K562 (cell line): ENCODE measurements around the gene JMY. TPM values are rescaled to one million over a fixed set of nuclear protein-coding genes. Genes with fewer than 3 reads are reported as not detected.

Source experiments
- ARID1B ChIP-seq: fragments of 450-650 bp; IDR thresholded peaks from 2 replicates; pipeline ENCODE4 v1.6.1; 2016; ENCODE audit warnings: antibody characterized with exemption, mild to moderate bottlenecking, inconsistent platforms
- CEBPB ChIP-seq: fragments of 450-650 bp; IDR thresholded peaks from 2 replicates; pipeline ENCODE4 v1.6.1; 2016; ENCODE audit warnings: missing genetic modification characterization, missing compliant biosample characterization
- CHD1 ChIP-seq: fragments of 200-600 bp; sonication (generic); IDR thresholded peaks from one replicate; pipeline ENCODE4 v1.6.1; 2012; ENCODE audit warnings: mild to moderate bottlenecking, moderate library complexity, low read length, inconsistent platforms
- HNRNPLL ChIP-seq: fragments of 200-400 bp; formaldehyde crosslinking; IDR thresholded peaks from 2 replicates; pipeline ENCODE4 v1.6.1; 2017; ENCODE audit warnings: low read length, low read depth, mild to moderate bottlenecking; ENCODE audit not compliant: poor library complexity, severe bottlenecking
- KDM4B ChIP-seq, 2 experiments: fragments of 450-650 bp in 1 of 2; sonication (generic) in 1 of 2; IDR thresholded peaks; 2 replicates each; pipeline ENCODE4 v1.6.1; 2016 to 2017; ENCODE audit warnings: borderline replicate concordance in 2 of 2, antibody characterized with exemption in 1 of 2, low read depth in 1 of 2, mild to moderate bottlenecking in 1 of 2
- KDM5B ChIP-seq: fragments of 200-600 bp; sonication (generic); IDR thresholded peaks from 2 replicates; pipeline ENCODE4 v1.6.1; 2012; ENCODE audit warnings: low read depth, mild to moderate bottlenecking, moderate library complexity, low read length, control low read depth, inconsistent platforms; ENCODE audit not compliant: insufficient replicate concordance
- MYC ChIP-seq, 2 experiments: fragments of 250-450 bp in 1 of 2; sonication (Bioruptor Pico) in 1 of 2; IDR thresholded peaks; 2 replicates each; pipeline versions ENCODE4 v1.5.1 to v1.6.1; 2012 to 2021; ENCODE audit warnings: low read depth in 2 of 2, borderline replicate concordance in 1 of 2, improper control_type of control experiment in 1 of 2, low read length in 1 of 2, mild to moderate bottlenecking in 1 of 2, moderate library complexity in 1 of 2
- NFIC ChIP-seq: fragments of 450-650 bp; IDR thresholded peaks from 2 replicates; pipeline ENCODE4 v1.6.1; 2017; ENCODE audit warnings: mild to moderate bottlenecking, inconsistent platforms
- PHF20 ChIP-seq: fragments of 450-650 bp; IDR thresholded peaks from 2 replicates; pipeline ENCODE4 v1.6.1; 2018; ENCODE audit not compliant: partially characterized antibody
- RBM25 ChIP-seq: fragments of 200-400 bp; formaldehyde crosslinking; IDR thresholded peaks from 2 replicates; pipeline ENCODE4 v1.6.1; 2018; ENCODE audit warnings: low read length, low read depth, moderate library complexity; ENCODE audit not compliant: severe bottlenecking
- SOX6 ChIP-seq: fragments of 450-650 bp; IDR thresholded peaks from 2 replicates; pipeline ENCODE4 v1.6.1; 2014; ENCODE audit warnings: mild to moderate bottlenecking
- STAG1 ChIP-seq: sonication (generic); formaldehyde crosslinking; IDR thresholded peaks from 2 replicates; pipeline ENCODE4 v1.5.0; 2020; ENCODE audit warnings: missing genetic modification reagents, borderline replicate concordance
- ZFX ChIP-seq: sonication (generic); formaldehyde crosslinking; IDR thresholded peaks from 2 replicates; pipeline ENCODE4 v1.8.0; 2022; ENCODE audit warnings: mild to moderate bottlenecking, missing genetic modification reagents, moderate library complexity
- ZNF253 ChIP-seq: fragments of 250-450 bp; sonication (Bioruptor Pico); conservative IDR thresholded peaks from 2 replicates; pipeline ENCODE4 v1.6.1; 2021; ENCODE audit warnings: mild to moderate bottlenecking
- ZNF263 ChIP-seq: sonication (generic); formaldehyde crosslinking; IDR thresholded peaks from 2 replicates; pipeline ENCODE4 v1.8.0; 2022; ENCODE audit warnings: mild to moderate bottlenecking, missing genetic modification reagents, borderline replicate concordance
- polyA plus RNA-seq, 8 experiments: library from polyadenylated mRNA; depleted of rRNA in 4 of 8; stranded (reverse) in 5 of 8; unstranded in 3 of 8; fragments of >200 nt; fragmentation: Nextera tagmentation in 2 of 8; fragmentation: Illumina TruSeq in 1 of 8; extraction: Ambion mirVana in 2 of 8; extraction: Trizol in 1 of 8; gene quantifications; 2 replicates each; pipeline versions ENCODE4 v1.2.1 to v1.2.3, GENCODE V29; 2011 to 2014; ENCODE audit warnings: inconsistent platforms in 1 of 8, missing spikeins in 1 of 8
- total RNA-seq, 7 experiments: library from RNA; depleted of rRNA in 6 of 7; stranded (reverse); fragments of >200 nt in 6 of 7; fragmentation: Illumina TruSeq in 2 of 7; extraction: Trizol in 2 of 7; gene quantifications; 2 replicates each; pipeline versions ENCODE4 v1.2.1 to v1.2.3, GENCODE V29; 2011 to 2021; ENCODE audit warnings: low replicate concordance in 1 of 7
- TF ChIP-seq, protein P1 (sequence below), 2 experiments: IDR thresholded peaks; 2 replicates each; pipeline ENCODE4 v1.6.1; 2011; ENCODE audit warnings: borderline replicate concordance in 1 of 2, control low read depth in 1 of 2, low read depth in 1 of 2, low read length in 1 of 2, mild to moderate bottlenecking in 1 of 2, mixed read lengths in 1 of 2, moderate library complexity in 1 of 2; ENCODE audit not compliant: insufficient read depth in 1 of 2, insufficient read length in 1 of 2, poor library complexity in 1 of 2, severe bottlenecking in 1 of 2; ENCODE audit errors: extremely low read depth in 1 of 2
- TF ChIP-seq, protein P2 (sequence below), 2 experiments: fragments of 450-650 bp; conservative IDR thresholded peaks; 2 replicates each; pipeline ENCODE4 v1.6.1; 2017; ENCODE audit warnings: mild to moderate bottlenecking in 2 of 2, moderate library complexity in 2 of 2
- TF ChIP-seq, protein P3 (sequence below): fragments of 250-450 bp; sonication (Bioruptor Pico); IDR thresholded peaks from 2 replicates; pipeline ENCODE4 v1.5.0; 2020; ENCODE audit warnings: mild to moderate bottlenecking

The JMY gene
- total and polyA plus RNA-seq, 9 of the 15 experiments (the other 6 are each of a cell fraction or from before 2014, with no cell fraction given): 1.1 to 5.5 (median 3.7) TPM

DNA sequence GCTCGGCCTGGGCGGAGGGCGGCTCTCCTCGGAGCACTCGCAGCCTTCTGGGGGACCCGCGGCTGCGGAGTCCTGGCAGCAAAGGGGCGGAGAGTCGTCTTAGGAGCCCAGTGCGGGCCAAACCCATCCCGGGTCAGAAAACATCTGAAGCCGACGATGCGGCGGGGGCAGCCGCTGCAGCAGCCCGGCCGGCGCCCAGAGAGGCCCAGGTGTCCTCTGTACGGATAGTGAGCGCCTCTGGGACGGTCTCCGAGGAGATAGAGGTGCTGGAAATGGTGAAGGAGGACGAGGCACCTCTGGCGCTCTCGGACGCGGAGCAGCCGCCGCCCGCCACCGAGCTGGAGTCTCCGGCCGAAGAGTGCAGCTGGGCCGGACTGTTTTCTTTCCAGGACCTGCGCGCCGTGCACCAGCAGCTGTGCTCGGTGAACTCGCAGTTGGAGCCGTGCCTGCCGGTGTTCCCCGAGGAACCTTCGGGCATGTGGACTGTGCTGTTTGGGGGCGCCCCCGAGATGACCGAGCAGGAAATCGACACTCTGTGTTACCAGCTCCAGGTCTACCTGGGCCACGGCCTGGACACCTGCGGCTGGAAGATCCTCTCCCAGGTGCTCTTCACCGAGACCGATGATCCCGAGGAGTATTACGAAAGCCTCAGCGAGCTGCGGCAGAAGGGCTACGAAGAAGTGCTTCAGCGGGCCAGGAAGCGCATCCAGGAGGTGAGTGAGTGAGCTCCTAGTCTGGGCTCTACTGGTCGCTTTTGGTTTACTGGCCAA lies 1.2 kb downstream of the JMY start (continued):
- TF ChIP-seq, protein P1, sequence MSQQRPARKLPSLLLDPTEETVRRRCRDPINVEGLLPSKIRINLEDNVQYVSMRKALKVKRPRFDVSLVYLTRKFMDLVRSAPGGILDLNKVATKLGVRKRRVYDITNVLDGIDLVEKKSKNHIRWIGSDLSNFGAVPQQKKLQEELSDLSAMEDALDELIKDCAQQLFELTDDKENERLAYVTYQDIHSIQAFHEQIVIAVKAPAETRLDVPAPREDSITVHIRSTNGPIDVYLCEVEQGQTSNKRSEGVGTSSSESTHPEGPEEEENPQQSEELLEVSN (IDR thresholded peaks at IDR 0.05; ENCODE audit: borderline replicate concordance in 1 of 2, extremely low read depth in 1 of 2, insufficient read depth in 1 of 2, insufficient read length in 1 of 2, low read depth in 1 of 2, low read length in 1 of 2, poor library complexity in 1 of 2, severe bottlenecking in 1 of 2): peak in 1 of 2 experiments; percentile 15
- TF ChIP-seq PHF20 (no peak), SOX6 (0 out of 2 replicates have a peak, but pooled peaks have one; percentile 10), ZFX (CRISPR knock-in tag) (peak; percentile 64; the same call in 1 of the 2 replicates), ZNF253 (no peak), KDM5B (peak; percentile 54), RBM25 (no peak), CEBPB (tag) (peak; percentile 73), MYC (IDR thresholded peaks at IDR 0.05; ENCODE audit: low read depth, low read length) (no peak; the same call in 1 of the 2 replicates), MYC (CRISPR knock-in tag; IDR thresholded peaks at IDR 0.05; ENCODE audit: borderline replicate concordance, low read depth) (0 out of 2 replicates have a peak, but pooled peaks have one; percentile 26), KDM4B (IDR thresholded peaks at IDR 0.05; ENCODE audit: borderline replicate concordance in 2 of 2, low read depth in 1 of 2) (peak in 1 of 2 experiments; percentile 34; a peak in 1 of 4 replicates), CHD1 (peak; percentile 97), ZNF263 (CRISPR knock-in tag) (peak; percentile 21; the same call in 1 of the 2 replicates), ARID1B (no peak), HNRNPLL (peak; percentile 48), STAG1 (CRISPR knock-in tag) (peak; percentile 23; the same call in 1 of the 2 replicates), NFIC (0 out of 2 replicates have a peak, but pooled peaks have one; percentile 18)
- TF ChIP-seq, protein P2, sequence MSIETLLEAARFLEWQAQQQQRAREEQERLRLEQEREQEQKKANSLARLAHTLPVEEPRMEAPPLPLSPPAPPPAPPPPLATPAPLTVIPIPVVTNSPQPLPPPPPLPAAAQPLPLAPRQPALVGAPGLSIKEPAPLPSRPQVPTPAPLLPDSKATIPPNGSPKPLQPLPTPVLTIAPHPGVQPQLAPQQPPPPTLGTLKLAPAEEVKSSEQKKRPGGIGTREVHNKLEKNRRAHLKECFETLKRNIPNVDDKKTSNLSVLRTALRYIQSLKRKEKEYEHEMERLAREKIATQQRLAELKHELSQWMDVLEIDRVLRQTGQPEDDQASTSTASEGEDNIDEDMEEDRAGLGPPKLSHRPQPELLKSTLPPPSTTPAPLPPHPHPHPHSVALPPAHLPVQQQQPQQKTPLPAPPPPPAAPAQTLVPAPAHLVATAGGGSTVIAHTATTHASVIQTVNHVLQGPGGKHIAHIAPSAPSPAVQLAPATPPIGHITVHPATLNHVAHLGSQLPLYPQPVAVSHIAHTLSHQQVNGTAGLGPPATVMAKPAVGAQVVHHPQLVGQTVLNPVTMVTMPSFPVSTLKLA (conservative IDR thresholded peaks at IDR 0.05): 0 out of 4 replicates have a peak, but pooled peaks of 1 of the 2 experiments have one; percentile 14
- TF ChIP-seq, protein P3, sequence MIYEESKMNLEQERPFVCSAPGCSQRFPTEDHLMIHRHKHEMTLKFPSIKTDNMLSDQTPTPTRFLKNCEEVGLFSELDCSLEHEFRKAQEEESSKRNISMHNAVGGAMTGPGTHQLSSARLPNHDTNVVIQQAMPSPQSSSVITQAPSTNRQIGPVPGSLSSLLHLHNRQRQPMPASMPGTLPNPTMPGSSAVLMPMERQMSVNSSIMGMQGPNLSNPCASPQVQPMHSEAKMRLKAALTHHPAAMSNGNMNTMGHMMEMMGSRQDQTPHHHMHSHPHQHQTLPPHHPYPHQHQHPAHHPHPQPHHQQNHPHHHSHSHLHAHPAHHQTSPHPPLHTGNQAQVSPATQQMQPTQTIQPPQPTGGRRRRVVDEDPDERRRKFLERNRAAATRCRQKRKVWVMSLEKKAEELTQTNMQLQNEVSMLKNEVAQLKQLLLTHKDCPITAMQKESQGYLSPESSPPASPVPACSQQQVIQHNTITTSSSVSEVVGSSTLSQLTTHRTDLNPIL (CRISPR knock-in tag): no peak
